ENCODE measurements around the gene GAB1.

GAB1 gene

GRCh38 chr4:143294710-143295275 is 41.9 kb upstream of the GAB1 start:
- DNase-seq (ENCODE audit: low read depth), result no peak
- H3K4me3 ChIP-seq (ENCODE audit: low read depth, low read length), result no peak overlapping the region
- TF ChIP-seq CTCF (conservative IDR thresholded peaks at IDR 0.05; ENCODE audit: low read depth, low read length), result no peak

- no peak for TF ChIP-seq CTCF (conservative IDR thresholded peaks at IDR 0.05; ENCODE audit: low read depth, low read length)
- H3K4me3 ChIP-seq (ENCODE audit: low read depth, low read length), result no peak overlapping the region
- no peak for DNase-seq (ENCODE audit: low read depth)
These were observed 40.1 kb upstream of the GAB1 start for GRCh38 chr4:143296397-143297067.

- no peak for TF ChIP-seq CTCF (conservative IDR thresholded peaks at IDR 0.05; ENCODE audit: low read depth, low read length)
- H3K4me3 ChIP-seq (ENCODE audit: low read depth, low read length), result no peak overlapping the region
- DNase-seq (ENCODE audit: low read depth), result no peak
These were observed 35.8 kb upstream of the GAB1 start for GRCh38 chr4:143300860-143301259.

- no peak for TF ChIP-seq CTCF (conservative IDR thresholded peaks at IDR 0.05; ENCODE audit: low read depth, low read length)
- H3K4me3 ChIP-seq (ENCODE audit: low read depth, low read length), result no peak overlapping the region
- peak; percentile 43 for DNase-seq (ENCODE audit: low read depth)
These were observed 34.1 kb upstream of the GAB1 start for GRCh38 chr4:143302536-143302935.

GRCh38 chr4:143306788-143307187 is 29.9 kb upstream of the GAB1 start:
- no peak for TF ChIP-seq CTCF (conservative IDR thresholded peaks at IDR 0.05; ENCODE audit: low read depth, low read length)

GRCh38 chr4:143307531-143307930 is 29.1 kb upstream of the GAB1 start:
- no peak for DNase-seq (ENCODE audit: low read depth)
- no peak for TF ChIP-seq CTCF (conservative IDR thresholded peaks at IDR 0.05; ENCODE audit: low read depth, low read length)
- no peak overlapping the region for H3K4me3 ChIP-seq (ENCODE audit: low read depth, low read length)

More at GRCh38 chr4:143306788-143307187, 29.9 kb upstream of the GAB1 start:
- H3K4me3 ChIP-seq (ENCODE audit: low read depth, low read length), result no peak overlapping the region
- no peak for DNase-seq (ENCODE audit: low read depth)

GRCh38 chr4:143308377-143308776 is 28.3 kb upstream of the GAB1 start:
- H3K4me3 ChIP-seq (ENCODE audit: low read depth, low read length), result no peak overlapping the region
- no peak for DNase-seq (ENCODE audit: low read depth)
- TF ChIP-seq CTCF (conservative IDR thresholded peaks at IDR 0.05; ENCODE audit: low read depth, low read length), result no peak

Data from choroid plexus epithelial cell (primary cell).